Endothelial cell of hepatic sinusoid (primary cell): ENCODE results near the gene H2BW2.
"Not testable (repeated sequence)": the region's sequence is repeated elsewhere in the genome, so short reads cannot be mapped to it uniquely, and the experiment has no call there.

Experiments used
- in situ Hi-C: cut with HindIII; loops from 2 replicates; pipeline ENCODE4 v1.10.0; 2017; ENCODE audit warnings: low sequenced_read_pairs

H2BW2 gene

GRCh38 chrX:104039689-104040505 lies at the start of gene H2BW2:
Gene H2BW2 (plus strand): TSS chrX:104039956. CDS start chrX:104039995, 39 bp downstream.
- in situ Hi-C loops = no loop called here

- in situ Hi-C loops = no loop called here
These were observed 40.5 kb upstream of the H2BW2 start for GRCh38 chrX:103999234-103999633.

GRCh38 chrX:104008831-104009230 lies 30.9 kb upstream of the H2BW2 start:
- in situ Hi-C loops = no loop called here

- in situ Hi-C loops = no loop called here
These were observed 26.6 kb upstream of the H2BW2 start for GRCh38 chrX:104013158-104013557.

- in situ Hi-C loops = no loop called here
These were observed 26.1 kb upstream of the H2BW2 start, which contains the start of gene H2BW1 for GRCh38 chrX:104013606-104014005. Gene H2BW1 (minus strand): TSS chrX:104013708. CDS start chrX:104013576, 132 bp downstream.

- in situ Hi-C loops = not testable (repeated sequence)
These were observed 24.2 kb upstream of the H2BW2 start for GRCh38 chrX:104015576-104015975.

- in situ Hi-C loops = no loop called here
These were observed 21.6 kb upstream of the H2BW2 start for GRCh38 chrX:104018126-104018525.

- in situ Hi-C loops = no loop called here
These were observed 1.2 kb downstream of the H2BW2 start for GRCh38 chrX:104041003-104041402.

GRCh38 chrX:104045642-104046041 lies 5.9 kb downstream of the H2BW2 start:
- in situ Hi-C loops = no loop called here

- in situ Hi-C loops = no loop called here
These were observed 7.4 kb downstream of the H2BW2 start for GRCh38 chrX:104047171-104047570.

GRCh38 chrX:104054956-104055355 lies 15.2 kb downstream of the H2BW2 start:
- in situ Hi-C loops = not testable (repeated sequence)

GRCh38 chrX:104062636-104063035 lies 22.9 kb downstream of the H2BW2 start:
- in situ Hi-C loops = not testable (repeated sequence)

- in situ Hi-C loops = not testable (repeated sequence)
These were observed 36.2 kb downstream of the H2BW2 start, which contains the start of gene TMSB15C for GRCh38 chrX:104075778-104076445. Gene TMSB15C (minus strand): TSS chrX:104076236.

- in situ Hi-C loops = not testable (repeated sequence)
These were observed 38.1 kb downstream of the H2BW2 start for GRCh38 chrX:104077854-104078253.

GRCh38 chrX:104084063-104084462 lies 44.3 kb downstream of the H2BW2 start:
- in situ Hi-C loops = no loop called here

- in situ Hi-C loops = no loop called here
These were observed 45.0 kb downstream of the H2BW2 start for GRCh38 chrX:104084534-104085277.

GRCh38 chrX:104085477-104085876 lies 45.7 kb downstream of the H2BW2 start:
- in situ Hi-C loops = no loop called here

- in situ Hi-C loops = no loop called here
These were observed 46.2 kb downstream of the H2BW2 start for GRCh38 chrX:104085919-104086318.
